ENCODE measurements around the gene NANP.
"Not testable (repeated sequence)": the region's sequence is repeated elsewhere in the genome, so short reads cannot be mapped to it uniquely, and the experiment has no call there.

NANP gene

GRCh38 chr20:25623736-25624499, at the start of gene NANP:
TSS of gene NANP (minus strand) at chr20:25624014. CDS start at chr20:25623948, 66 bp downstream.
- DNase-seq = peak; percentile 91

- DNase-seq = no peak
Measured at GRCh38 chr20:25672659-25673235, 48.9 kb upstream of the NANP start.

- DNase-seq = no peak
Measured at GRCh38 chr20:25669826-25670422, 46.1 kb upstream of the NANP start.

GRCh38 chr20:25668446-25668845, 44.6 kb upstream of the NANP start:
- DNase-seq = no peak

GRCh38 chr20:25659999-25660398, 36.2 kb upstream of the NANP start:
- no peak for DNase-seq

- DNase-seq = no peak
Measured at GRCh38 chr20:25654487-25654886, 30.7 kb upstream of the NANP start.

- DNase-seq = not testable (repeated sequence)
Measured at GRCh38 chr20:25652866-25653265, 29.1 kb upstream of the NANP start.

- no peak for DNase-seq
Measured at GRCh38 chr20:25644814-25645213, 21.0 kb upstream of the NANP start.

GRCh38 chr20:25643716-25644115, 19.9 kb upstream of the NANP start:
- DNase-seq = no peak

GRCh38 chr20:25637247-25637646, 13.4 kb upstream of the NANP start:
- no peak for DNase-seq

GRCh38 chr20:25632940-25633790, 9.4 kb upstream of the NANP start:
- DNase-seq = no peak

- DNase-seq = not testable (repeated sequence)
Measured at GRCh38 chr20:25630615-25631014, 6.8 kb upstream of the NANP start.

GRCh38 chr20:25629816-25630499, 6.1 kb upstream of the NANP start:
- no peak for DNase-seq

GRCh38 chr20:25626779-25627178, 3.0 kb upstream of the NANP start:
- no peak for DNase-seq

- no peak for DNase-seq
Measured at GRCh38 chr20:25624500-25624939, 706 bp upstream of the NANP start.

GRCh38 chr20:25623225-25623735, 534 bp downstream of the NANP start:
- no peak for DNase-seq

GRCh38 chr20:25622450-25623224, 1.2 kb downstream of the NANP start:
- DNase-seq = no peak

GRCh38 chr20:25622049-25622448, 1.8 kb downstream of the NANP start:
- DNase-seq = no peak

- no peak for DNase-seq
Measured at GRCh38 chr20:25619514-25619913, 4.3 kb downstream of the NANP start.

- DNase-seq = no peak
Measured at GRCh38 chr20:25608774-25609173, 15.0 kb downstream of the NANP start.

- no peak for DNase-seq
Measured at GRCh38 chr20:25606094-25606695, 17.6 kb downstream of the NANP start.

Data from CD4-positive, alpha-beta T cell treated with Interleukin-21 for 1 hour (primary cell).